RWPE2 (cell line): ENCODE results near the gene CEP128.
A peak's percentile ranks its signal among the peaks of the same experiment; 100 is the strongest.

Source experiments
- ATAC-seq: fragments of 200-7000 bp; cut with Tn5 transposase; 3 replicates; pipeline ENCODE4 v1.9.1; 2021; ENCODE audit warnings: low read depth
- DNase-seq: peaks from one replicate; pipeline ENCODE4 v3.0.0-alpha.2; 2020; ENCODE audit warnings: low spot score
- H3K27ac ChIP-seq: fragments of 450-650 bp; 2 replicates; pipeline ENCODE4 v1.5.1; 2017; ENCODE audit warnings: mild to moderate bottlenecking; ENCODE audit not compliant: poor library complexity, severe bottlenecking
- H3K27me3 ChIP-seq: fragments of 250-450 bp; sonication (Bioruptor Pico); 2 replicates; pipeline ENCODE4 v1.5.1; 2021; ENCODE audit warnings: mild to moderate bottlenecking, moderate library complexity; ENCODE audit not compliant: insufficient read depth, poor library complexity, severe bottlenecking
- H3K36me3 ChIP-seq: fragments of 250-450 bp; sonication (Bioruptor Pico); 2 replicates; pipeline ENCODE4 v1.5.1; 2020; ENCODE audit warnings: low read depth, mild to moderate bottlenecking, moderate library complexity
- H3K4me1 ChIP-seq: fragments of 250-450 bp; sonication (Bioruptor Pico); 2 replicates; pipeline ENCODE4 v1.5.1; 2021; ENCODE audit warnings: mild to moderate bottlenecking, moderate library complexity; ENCODE audit not compliant: insufficient read depth, poor library complexity, severe bottlenecking
- H3K4me3 ChIP-seq: fragments of 250-450 bp; sonication (Bioruptor Pico); 2 replicates; pipeline ENCODE4 v1.5.1; 2021; ENCODE audit warnings: mild to moderate bottlenecking, moderate library complexity; ENCODE audit not compliant: severe bottlenecking
- H3K9me3 ChIP-seq: fragments of 250-450 bp; sonication (Bioruptor Pico); 2 replicates; pipeline ENCODE4 v1.5.1; 2021; ENCODE audit warnings: mild to moderate bottlenecking, moderate library complexity; ENCODE audit not compliant: severe bottlenecking
- TF ChIP-seq, protein P1 (sequence below): fragments of 450-650 bp; IDR thresholded peaks from one replicate; pipeline ENCODE4 v1.5.1; 2017; ENCODE audit warnings: mild to moderate bottlenecking, moderate library complexity; ENCODE audit not compliant: poor library complexity, severe bottlenecking

The CEP128 gene

DNA sequence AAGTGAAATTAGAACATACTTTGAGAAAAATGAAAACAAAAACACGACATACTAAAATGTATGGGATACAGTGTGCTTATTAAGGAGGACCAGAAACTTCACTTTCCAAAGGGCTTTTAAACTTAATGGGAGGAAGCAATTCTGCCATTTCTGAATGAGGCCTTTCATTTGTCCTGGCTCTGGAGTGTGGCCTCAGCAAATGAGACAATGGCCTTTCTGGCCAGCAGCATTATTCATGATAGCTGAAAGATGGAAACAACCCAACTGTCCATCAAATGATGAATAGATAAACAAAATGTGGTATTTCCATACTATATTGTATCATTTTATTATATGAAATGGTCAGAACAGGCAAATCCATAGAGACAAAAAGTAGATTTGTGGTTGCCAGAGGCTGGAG lies 338.6 kb downstream of the CEP128 start:
- no peak for ATAC-seq
- TF ChIP-seq, protein P1, sequence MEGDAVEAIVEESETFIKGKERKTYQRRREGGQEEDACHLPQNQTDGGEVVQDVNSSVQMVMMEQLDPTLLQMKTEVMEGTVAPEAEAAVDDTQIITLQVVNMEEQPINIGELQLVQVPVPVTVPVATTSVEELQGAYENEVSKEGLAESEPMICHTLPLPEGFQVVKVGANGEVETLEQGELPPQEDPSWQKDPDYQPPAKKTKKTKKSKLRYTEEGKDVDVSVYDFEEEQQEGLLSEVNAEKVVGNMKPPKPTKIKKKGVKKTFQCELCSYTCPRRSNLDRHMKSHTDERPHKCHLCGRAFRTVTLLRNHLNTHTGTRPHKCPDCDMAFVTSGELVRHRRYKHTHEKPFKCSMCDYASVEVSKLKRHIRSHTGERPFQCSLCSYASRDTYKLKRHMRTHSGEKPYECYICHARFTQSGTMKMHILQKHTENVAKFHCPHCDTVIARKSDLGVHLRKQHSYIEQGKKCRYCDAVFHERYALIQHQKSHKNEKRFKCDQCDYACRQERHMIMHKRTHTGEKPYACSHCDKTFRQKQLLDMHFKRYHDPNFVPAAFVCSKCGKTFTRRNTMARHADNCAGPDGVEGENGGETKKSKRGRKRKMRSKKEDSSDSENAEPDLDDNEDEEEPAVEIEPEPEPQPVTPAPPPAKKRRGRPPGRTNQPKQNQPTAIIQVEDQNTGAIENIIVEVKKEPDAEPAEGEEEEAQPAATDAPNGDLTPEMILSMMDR: no peak

DNA sequence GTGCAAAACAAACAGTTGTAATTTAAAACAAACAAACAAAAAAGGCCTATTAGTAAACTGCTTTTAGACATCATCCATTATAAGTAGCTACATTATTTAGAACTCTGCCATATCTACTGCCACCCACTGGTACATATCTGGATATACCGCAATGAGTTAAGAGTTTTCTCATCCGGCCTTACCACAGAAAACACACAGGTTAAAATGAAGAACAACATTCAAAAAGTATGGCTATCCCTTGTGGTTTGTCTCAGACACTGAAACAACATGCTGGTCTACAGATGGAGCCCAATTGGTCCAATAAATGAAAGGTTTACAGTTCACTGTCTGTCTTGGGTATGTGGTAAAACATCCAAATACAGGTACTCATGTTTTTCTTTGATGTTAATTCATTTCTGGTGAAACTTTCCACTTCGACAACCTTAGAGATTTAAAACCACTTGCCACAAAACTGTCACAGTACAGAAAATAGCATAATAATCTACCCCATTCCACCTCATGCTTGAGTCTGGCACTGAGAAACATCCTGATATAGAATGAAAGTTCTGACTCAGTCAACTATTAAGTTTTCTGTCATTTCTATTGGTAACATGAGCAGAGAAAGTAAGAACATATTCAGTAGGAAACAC lies 354.3 kb downstream of the CEP128 start:
- Histone ChIP-seq H3K27me3 (no peaks in the 10 kb centered on the region), H3K4me1 (peaks cover 15% of the 10 kb centered on the region), H3K27ac (no peak overlapping the region), H3K4me3 (no peak overlapping the region), H3K9me3 (peaks cover 5% of the 10 kb centered on the region), H3K36me3 (no peaks in the 10 kb centered on the region)
- DNase-seq (no peak), ATAC-seq (peak; percentile 37; the same call in 1 of the 3 replicates)
- TF ChIP-seq, protein P1: peak; percentile 88

More for the DNA sequence above, 338.6 kb downstream of the CEP128 start:
- Histone ChIP-seq H3K36me3 (no peaks in the 10 kb centered on the region), H3K27ac (no peak overlapping the region), H3K9me3 (no peaks in the 10 kb centered on the region), H3K27me3 (no peaks in the 10 kb centered on the region), H3K4me1 (no peaks in the 10 kb centered on the region), H3K4me3 (no peak overlapping the region)
- DNase-seq: no peak

DNA sequence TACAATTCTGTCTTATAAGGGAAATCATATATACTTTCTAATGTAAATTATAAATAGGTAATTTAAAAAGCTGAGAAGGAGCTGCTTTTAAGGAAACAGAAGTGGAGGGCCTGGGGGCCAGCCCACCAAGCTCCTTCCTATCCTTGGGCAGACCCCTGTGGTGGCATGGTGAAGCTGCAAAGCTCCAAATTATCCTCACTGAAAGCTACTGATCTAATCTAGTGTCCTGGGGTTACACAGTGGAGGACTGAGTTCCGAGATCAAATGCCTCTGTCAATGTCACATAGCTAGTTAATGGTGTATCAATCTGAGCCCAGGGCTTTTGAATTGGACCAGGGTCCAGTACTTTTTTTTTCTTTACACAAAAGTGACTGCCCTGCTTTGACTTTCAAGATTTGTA lies 355.4 kb downstream of the CEP128 start:
- peak overlapping the region; percentile 62 for H3K27ac ChIP-seq
- H3K36me3 ChIP-seq: no peaks in the 10 kb centered on the region
- TF ChIP-seq, protein P1: no peak

DNA sequence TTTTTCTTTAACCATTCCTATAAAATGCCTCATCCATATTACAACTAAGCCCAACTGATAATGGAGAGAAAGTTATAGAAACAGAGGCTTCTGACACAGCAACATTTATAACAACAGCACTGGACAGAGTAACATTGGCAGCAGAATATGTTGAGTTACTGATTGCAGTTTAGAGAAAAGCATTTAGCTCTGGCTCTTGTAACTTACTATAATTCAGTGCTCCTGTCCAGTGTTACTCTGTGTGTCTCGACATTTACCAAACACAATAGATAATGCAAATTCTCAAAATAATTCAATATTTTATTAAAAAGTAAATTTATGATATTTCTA lies 356.1 kb downstream of the CEP128 start:
- TF ChIP-seq, protein P1: no peak
- Histone ChIP-seq H3K27ac (peak overlapping the region; percentile 62), H3K9me3 (peaks cover 5% of the 10 kb centered on the region), H3K4me3 (no peak overlapping the region), H3K4me1 (peaks cover 15% of the 10 kb centered on the region), H3K27me3 (no peaks in the 10 kb centered on the region), H3K36me3 (no peaks in the 10 kb centered on the region)
- no peak for ATAC-seq
- DNase-seq: no peak

More for the DNA sequence above, 355.4 kb downstream of the CEP128 start:
- DNase-seq: no peak
- Histone ChIP-seq H3K4me1 (peaks cover 15% of the 10 kb centered on the region), H3K9me3 (peaks cover 5% of the 10 kb centered on the region), H3K4me3 (no peak overlapping the region), H3K27me3 (no peaks in the 10 kb centered on the region)
- no peak for ATAC-seq

DNA sequence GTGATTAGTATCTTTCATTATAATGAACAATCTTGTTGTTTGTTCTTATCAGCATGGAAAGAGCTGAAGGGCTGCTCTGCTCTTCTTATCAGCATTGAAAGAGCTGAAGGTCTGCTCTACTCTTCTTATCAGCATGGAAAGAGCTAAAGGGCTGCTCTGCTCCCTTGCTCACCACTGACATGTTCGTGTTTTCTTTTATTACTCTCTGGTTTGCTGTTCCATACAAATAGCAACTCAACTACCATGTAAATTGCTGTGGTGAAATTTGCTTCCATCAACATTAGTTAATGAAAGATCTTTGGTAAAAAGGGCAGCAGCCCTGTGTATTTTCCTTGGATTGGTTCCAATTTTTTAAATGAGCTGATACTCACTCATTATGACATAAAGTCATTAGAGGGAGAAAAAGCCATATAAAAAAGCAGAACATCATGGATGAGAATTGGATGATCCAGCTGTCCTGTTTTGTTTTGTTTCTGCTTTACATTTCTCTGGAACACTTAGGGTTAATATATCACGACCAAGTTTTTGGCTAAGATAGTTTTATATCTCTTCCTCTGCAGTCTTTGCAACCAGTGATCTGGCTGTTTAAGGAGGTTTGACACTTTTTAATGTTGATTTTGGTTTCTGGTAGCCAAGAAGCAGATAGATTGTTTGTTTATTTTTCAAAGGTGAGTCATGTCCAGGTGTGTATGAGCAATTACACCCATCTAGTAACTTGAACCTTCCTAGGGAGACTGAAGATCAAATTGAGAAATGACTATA lies 356.6 kb downstream of the CEP128 start:
- Histone ChIP-seq H3K4me3 (no peak overlapping the region), H3K36me3 (no peaks in the 10 kb centered on the region), H3K27me3 (no peaks in the 10 kb centered on the region), H3K27ac (peak overlapping the region; percentile 62), H3K4me1 (peaks cover 15% of the 10 kb centered on the region), H3K9me3 (no peaks in the 10 kb centered on the region)
- TF ChIP-seq, protein P1: no peak
- ATAC-seq (peak; percentile 91), DNase-seq (no peak)
